NCI-H524 (cell line): ENCODE measurements around the gene F10.
A peak's percentile ranks its signal among the peaks of the same experiment; 100 is the strongest.
"Not testable (repeated sequence)": the region's sequence is repeated elsewhere in the genome, so short reads cannot be mapped to it uniquely, and the experiment has no call there.

Experiments
- DNase-seq, 2 experiments: peaks; one replicate each; lab custom pipeline; 2025; lab: John Stamatoyannopoulos, UW

Gene F10

DNA sequence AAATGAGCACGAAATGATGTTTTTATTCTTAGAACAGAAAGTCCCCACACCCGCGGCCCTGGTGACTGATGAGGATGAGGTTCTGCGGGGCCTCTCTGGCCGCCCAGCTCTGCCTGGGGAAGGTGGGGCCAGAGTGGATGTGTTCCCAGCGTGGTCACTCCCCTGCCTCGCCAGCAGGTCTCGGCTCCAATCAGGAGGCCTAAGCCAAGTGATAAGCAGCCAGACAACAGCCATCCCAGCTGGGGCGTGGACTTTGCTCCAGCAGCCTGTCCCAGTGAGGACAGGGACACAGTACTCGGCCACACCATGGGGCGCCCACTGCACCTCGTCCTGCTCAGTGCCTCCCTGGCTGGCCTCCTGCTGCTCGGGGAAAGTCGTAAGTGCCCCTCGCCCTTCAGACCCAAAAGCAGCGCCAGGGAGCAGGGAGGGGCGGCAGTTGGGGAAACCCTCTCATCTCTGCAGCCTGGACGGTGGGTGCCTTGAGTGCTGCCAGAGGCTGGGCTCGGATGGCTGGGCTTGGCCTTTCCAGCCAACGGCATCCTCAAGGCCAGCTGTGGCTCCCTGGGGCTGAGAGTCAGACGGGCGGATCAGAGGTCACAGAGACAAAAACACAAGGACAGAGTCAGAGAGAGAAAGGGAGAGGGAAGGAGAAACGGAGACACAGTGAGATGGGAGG is at the start of gene F10:
Gene F10 (plus strand): TSS at position 250 of the 676 bp plus-strand sequence. CDS start 57 bp downstream, at position 307.
- DNase-seq, result no peak

- DNase-seq, result no peak
These were observed 48.7 kb upstream of the F10 start for GRCh38 chr13:113073942-113074341.

DNA sequence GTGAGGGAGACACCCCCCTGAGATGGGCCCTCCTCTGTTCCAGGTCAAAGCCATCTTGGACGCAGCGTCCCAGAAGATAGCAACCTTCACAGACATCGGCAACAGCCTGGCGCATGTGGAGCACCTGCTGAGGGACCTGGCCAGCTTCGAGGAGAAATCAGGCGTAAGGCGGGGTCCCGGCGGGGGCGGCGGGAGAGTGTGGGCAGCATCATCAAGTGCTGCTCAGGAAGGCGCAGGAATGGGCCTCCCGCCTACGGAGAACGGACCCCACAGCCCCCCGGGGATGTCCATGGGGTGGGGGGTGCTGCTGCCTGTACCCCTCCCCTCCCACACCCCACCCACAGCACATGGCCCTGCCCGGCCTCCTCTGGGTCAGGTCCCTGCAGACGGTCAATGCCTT is 48.2 kb upstream of the F10 start:
- DNase-seq, result no peak

- DNase-seq, result no peak
These were observed 47.7 kb upstream of the F10 start for GRCh38 chr13:113074876-113075275.

DNA sequence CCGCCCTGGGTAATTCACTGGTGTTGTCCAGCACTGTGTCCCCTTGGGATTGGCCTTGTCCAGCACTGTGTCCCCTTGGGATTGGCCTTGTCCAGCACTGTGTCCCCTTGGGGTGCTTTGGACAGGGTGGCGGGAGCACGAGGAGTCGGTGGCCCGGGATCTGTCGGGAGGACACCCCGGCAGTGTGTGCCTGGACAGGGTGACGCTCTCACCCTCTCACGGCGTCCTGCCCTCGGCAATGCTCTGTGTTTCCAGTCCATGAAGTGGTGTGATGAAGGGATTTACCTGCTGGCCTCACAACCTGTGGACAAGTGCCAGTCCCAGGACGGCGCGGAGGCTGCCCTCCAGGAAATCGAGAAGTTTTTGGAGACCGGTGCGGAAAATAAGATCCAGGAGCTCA is 46.9 kb upstream of the F10 start:
- no peak for DNase-seq

DNA sequence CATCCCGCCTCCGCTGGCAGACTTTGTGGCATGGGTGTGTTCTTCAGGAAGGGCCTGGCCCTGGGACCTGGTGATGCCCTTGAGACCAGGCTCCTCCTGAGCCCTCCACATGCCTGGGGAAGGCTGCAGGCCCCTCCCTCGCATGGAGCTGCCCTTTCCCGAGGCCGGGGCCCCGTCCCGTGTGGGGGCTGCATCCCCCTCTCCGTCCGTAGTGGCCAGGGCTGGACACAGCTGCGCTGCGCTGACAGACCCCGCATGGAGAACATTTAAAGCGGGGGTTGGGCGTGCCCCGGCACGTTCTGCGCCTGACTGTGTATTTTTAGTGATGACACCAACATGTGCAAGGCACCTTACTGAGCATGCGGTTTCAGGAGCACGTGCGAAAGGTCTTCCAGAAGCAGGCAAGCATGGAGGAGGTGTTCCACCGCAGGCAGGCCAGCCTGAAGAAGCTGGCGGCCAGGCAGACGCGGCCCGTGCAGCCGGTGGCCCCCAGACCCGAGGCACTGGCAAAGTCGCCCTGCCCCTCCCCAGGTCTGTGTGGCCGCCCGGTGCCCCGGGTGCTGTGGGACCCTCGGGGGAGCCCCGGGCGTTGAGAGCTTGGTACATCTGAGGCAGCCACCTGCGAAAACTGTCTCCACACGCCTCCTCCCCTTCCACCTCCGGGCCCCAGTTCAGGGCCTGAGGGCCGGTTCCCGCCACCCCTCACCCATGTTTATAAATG is 45.8 kb upstream of the F10 start:
- no peak for DNase-seq

DNA sequence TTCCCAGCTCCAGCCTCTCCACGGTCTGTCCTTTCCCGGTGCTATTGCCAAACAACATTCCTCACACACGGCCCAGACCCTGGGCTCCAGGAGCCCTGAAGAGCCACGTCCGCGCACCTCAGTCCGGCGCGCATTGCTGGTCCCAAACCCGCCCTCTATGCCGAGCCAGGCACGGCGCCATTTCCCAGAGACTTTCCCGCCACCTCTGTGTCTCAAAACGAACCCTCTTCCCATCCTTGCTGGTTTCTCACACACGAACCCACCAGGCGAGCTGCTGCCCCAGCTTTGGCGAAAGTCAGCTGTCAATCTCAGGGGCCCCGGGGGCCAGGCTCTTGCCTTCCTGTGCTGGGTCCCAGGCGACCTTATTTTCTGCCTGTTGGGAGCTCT is 45.0 kb upstream of the F10 start:
- no peak for DNase-seq

DNA sequence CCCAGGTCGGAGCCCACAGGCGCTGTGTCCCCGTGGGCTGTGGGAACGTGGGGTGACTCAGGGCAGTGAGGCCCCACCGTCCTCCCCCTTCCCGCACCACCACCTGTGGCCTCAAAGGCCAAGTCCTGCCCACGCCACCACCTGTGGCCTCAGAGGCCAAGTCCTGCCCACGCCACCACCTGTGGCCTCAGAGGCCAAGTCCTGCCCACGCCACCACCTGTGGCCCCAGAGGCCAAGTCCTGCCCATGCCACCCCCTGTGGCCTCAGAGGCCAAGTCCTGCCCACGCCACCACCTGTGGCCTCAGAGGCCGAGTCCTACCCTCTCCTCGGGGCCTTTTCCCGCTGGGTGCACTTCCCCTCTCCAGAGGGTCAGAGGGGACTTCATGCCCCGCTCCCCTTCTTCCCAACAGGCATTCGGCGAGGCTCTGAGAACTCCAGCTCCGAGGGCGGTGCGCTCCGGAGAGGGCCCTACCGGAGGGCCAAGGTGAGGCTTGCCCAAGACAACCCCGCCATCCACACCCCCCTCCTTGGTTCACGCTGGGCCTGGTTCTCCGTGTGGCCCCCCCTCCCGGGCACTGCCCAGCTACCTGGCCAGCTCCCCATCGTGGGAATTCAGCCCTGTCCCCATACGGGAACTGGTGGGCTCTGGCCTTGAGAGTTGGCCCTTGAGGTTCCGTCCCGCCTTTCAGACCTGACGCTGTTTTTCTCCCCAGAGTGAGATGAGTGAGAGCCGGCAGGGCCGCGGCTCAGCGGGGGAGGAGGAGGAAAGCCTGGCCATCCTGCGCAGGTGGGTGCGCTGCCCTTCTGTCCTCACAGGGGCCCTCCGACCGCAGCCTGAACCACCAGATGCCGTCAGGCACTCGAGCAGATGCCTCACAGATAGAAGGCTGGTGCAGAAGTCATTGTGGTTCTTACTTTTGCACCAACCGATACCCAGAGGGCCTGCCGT is 44.4 kb upstream of the F10 start:
- DNase-seq, result peak; percentile 82 to 86

- peak; percentile 88 to 92 for DNase-seq
These were observed 43.5 kb upstream of the F10 start for GRCh38 chr13:113078902-113079780.

DNA sequence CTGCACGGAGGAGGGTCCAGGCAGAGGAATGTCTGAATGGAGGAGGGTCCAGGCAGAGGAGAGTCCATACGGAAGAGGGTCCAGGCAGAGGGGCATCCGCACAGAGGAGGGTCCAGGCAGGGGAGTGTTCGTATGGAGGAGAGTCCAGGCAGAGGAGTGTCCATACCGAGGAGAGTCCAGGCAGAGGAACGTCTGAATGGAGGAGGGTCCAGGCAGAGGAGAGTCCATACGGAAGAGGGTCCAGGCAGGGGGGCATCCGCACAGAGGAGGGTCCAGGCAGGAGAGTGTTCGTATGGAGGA is 42.9 kb upstream of the F10 start:
- DNase-seq, result not testable (repeated sequence)

DNA sequence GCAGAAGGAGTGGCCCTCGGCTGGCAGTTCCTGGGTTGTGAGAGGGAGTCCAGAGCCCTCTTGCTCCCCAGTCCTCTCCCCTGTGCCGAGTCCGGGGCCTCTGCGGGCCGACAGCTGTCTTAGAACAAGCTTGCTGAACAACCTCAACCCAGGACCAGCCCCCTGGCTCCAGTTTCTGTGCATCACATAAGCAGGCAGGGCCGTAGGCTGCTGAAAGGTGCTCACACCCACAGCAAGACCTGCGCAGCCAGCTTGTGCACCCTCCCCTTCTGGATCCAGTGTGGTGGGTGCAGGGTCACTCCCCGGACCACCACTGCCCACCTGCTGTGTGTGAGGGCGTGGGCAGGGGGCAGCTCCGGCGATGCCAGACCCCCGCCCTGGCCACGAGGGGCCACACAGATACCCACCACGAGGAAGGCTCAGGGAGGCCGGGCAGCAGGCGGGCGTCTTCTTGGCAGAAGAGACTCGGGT is 42.2 kb upstream of the F10 start:
- DNase-seq, result no peak

DNA sequence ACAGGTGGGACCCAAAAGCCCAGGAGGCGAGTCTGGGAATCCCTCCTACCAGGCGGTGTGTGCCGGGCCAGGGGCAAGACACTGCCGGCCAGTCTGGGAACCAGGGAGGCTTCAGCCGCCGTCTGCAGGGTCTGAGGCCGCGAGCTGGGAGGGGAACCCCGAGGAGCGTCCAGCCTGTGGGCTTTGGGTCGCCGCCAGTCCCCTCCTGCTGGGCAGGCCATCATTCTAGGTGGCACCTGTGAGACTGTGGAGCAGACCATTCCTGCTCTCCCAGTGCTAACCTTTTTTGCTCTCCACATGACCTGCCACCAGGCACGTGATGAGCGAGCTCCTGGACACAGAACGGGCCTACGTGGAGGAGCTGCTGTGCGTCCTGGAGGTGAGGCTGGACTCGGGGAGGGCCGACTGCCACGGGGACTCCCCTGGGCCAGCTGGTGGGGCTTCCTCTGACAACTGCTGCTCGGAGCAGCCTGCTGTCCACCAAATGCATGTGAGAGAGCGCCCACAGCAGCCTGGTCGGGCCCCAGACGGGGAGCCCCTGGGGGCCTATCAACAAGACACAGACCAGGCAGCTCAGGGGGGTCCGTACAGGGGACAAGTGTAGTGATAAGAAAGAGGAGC is 41.6 kb upstream of the F10 start:
- DNase-seq, result no peak

GRCh38 chr13:113082198-113083021 is 40.2 kb upstream of the F10 start:
- no peak for DNase-seq

- DNase-seq, result no peak
These were observed 39.6 kb upstream of the F10 start for GRCh38 chr13:113083022-113083373.

- peak in 1 of 2 experiments; percentile 61 for DNase-seq
These were observed 39.1 kb upstream of the F10 start for GRCh38 chr13:113083402-113084061.

GRCh38 chr13:113084094-113084942 is 38.3 kb upstream of the F10 start:
- DNase-seq, result no peak

DNA sequence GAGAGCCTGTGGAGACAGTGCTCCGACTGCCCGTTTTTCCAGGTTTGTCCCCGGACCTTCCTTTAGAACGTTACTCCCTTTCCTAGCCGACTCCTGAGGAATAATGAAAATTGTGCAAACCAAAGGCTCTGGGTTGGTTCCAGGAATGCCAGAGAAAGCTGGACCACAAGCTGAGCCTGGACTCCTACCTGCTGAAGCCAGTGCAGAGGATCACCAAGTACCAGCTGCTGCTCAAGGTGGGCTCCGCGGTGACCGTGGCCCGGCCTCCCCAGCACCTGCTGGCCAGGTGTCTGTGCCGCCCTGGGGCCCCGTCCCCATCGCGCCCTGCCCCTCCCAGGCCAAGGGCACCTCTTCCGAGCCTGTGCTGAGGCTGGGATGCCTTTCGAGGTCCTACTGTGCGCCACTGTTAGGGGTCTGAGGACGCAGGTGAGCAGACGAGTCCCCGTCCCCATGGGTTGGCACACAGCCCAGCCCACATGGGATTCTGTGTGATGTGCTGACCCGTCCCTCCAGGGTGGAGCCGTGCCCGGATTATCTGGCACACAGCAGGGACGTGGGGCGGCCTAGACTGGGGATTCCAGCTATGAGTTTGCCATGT is 37.6 kb upstream of the F10 start:
- no peak for DNase-seq

GRCh38 chr13:113086031-113086750 is 36.4 kb upstream of the F10 start:
- no peak for DNase-seq
